Activated CD4-positive, alpha-beta T cell treated with anti-CD3 and anti-CD28 coated beads, Interleukin-2, Interleukin-4, amounts not matched to agents 100 ng/mL and 50 ng/mL, durations not matched to agents 16 hours and 8 hours (primary cell): ENCODE data around the gene TMTC2.
"Not testable (repeated sequence)": the region's sequence is repeated elsewhere in the genome, so short reads cannot be mapped to it uniquely, and the experiment has no call there.

Experiments
- DNase-seq: peaks from one replicate; pipeline ENCODE4 v3.0.0-alpha.2; 2020; ENCODE audit warnings: low spot score

Gene TMTC2

DNA sequence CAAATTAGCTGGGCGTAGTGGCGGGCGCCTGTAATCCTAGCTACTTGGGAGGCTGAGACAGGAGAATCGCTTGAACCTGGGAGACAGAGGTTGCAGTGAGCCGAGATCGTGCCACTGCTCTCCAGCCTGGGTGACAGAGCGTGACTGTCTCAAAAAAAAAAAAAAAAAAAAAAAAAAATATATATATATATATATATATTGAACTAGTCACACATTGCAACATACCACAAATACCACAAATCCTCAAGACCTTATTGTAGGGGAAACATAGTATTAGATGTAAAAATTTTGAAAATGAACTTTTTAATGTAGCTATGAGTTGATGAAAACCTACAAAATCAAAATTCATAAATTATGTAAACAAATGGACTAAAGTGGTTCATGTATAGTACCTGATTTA lies 158.4 kb downstream of the TMTC2 start:
- not testable (repeated sequence) for DNase-seq

DNA sequence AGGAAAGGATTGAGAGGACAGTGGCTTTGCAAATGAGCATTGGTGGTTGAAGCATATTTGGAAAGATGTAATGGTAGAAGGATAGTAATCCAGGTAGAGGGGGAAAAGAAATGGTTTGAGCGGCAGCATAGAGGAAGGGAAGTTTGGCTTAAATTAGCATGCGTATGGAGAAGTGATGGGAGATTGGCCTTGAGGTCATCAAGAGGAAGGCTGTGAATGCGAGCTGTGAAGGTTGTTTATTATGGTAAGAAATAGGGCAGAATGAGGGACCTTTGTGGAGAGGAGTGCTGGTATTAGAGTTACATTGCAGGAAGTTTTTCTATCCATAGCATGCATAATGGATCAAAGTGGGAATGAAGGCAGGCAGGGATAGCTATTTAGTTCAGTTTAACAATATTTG lies 162.1 kb downstream of the TMTC2 start:
- no peak for DNase-seq

DNA sequence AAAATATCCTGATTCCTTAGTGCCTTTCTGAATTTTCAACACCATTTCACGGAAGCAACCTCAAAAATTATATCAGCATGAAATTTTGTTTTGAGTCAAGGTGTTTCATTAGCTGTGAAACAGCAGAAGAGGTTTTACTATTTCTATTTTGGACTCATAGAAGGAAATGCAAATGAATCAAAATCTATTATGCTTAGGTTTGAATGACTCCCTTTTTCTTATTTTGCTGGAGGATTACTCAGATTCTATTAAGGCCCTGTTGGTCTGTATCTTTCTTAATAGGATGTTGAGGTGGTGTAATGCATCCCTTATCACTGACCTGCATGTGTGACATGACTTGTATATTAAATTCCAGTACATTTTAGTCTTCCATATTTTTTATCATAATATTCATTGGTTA lies 165.8 kb downstream of the TMTC2 start:
- no peak for DNase-seq

DNA sequence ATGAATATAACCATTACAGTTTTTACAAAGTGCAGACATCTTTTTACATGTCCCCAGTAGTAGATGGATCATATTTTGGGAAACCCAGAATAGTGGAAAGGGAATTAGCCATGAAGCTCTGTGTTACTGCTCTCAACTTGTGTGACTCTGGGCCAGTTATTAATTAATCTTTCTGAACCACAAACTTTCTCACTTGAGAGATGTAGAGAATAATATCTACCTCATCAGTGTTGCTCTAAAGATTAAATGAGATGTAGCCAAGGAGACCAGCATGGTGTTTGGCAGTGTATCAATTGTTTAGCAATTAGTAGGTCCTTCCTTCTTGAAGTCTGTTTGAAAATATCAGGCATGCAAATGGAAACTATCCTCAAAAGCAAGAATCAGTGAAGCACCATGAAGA lies 169.2 kb downstream of the TMTC2 start:
- DNase-seq, result no peak

DNA sequence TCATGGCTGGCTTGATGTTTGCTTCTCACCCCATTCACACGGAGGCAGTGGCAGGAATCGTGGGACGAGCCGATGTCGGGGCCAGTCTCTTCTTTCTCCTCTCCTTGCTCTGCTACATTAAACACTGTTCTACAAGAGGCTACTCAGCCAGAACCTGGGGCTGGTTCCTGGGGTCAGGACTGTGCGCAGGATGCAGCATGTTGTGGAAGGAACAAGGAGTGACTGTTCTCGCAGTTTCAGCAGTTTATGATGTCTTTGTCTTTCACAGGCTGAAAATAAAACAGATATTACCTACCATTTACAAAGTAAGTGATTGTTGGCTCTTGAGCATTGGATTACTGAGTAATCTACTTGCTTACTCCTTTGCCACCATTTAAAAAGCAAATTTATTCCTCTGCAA lies 170.6 kb downstream of the TMTC2 start:
- DNase-seq, result no peak

DNA sequence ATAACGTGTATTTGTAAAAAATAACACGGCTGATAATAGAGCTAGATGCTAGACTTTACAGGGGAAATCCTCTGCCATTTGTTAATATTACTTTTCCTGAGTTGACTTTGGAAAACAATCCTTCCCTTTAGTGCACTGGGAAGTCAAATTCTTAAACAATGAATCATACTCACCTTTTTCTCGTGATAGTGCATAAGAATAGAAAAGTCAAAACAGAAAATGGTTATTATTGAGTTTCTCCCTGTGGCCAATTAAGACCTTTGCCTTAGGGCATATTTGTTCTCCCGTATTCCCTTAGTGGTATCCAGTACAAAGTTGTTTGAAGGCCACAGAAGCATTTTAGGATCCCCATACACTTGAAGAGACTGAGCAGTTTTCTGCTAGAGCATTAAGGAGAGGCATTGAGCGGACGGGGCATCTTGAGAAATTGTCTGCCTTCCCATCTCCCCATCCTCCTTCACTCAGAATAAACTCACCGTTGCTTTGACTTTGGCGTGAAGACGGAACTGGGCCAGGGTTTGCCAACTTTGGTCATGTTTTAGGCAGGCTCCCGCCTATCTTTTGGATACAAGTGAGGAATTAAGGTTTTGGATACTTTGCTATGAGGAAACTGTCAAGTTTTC lies 171.3 kb downstream of the TMTC2 start:
- no peak for DNase-seq

DNA sequence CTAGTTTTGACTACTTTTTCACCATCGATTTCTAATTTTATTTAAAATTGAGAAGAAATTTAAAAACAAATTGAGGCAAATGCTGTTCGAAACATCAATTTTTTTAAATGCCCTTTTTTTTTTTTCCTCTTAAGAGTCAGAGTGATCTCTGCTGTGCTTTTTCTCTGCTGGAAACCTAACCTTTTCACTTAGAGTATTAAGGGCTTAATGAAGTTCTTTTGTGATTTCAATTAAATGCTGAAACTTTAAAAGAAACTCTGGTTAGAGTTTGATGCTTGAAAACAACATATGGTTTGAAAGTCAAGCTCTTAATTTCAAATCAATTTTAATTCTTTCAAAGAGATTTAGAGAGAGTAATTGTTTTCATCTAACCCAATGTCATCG lies 171.8 kb downstream of the TMTC2 start:
- no peak for DNase-seq

DNA sequence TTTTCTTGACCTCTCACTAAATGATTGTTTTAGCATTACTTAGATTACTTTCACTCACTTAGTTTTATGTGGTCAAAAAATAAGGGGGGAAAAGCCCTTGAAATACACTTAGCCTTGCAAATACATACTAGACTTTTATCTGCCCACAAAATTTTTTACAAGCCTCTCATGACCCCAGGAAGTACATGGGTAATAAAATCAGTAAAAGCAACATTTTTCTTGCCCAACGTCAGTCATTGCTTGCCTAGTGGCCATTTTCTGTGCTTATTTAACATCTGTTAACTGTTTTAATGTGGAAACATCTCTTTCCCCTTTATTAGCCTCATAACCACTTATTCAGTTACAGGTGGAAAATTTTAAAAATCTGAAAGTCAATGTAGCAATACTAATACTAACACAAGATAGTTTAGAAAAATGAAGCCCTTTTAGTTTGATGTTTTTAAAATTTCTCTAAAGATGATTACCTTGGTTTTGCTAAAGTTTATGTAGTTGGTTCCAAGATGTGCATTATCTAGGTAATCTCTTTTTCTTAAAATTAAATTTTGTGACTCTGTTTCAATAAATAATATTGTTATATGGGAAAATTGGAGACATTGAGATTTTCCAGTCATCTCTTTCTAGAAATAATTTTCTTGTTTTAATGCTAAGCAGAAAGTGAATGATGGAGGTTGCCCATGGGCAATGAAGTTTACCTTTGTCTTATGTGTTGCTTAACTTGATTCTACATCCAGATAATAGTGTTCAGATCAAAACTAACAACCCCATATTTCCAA lies 175.5 kb downstream of the TMTC2 start:
- no peak for DNase-seq

DNA sequence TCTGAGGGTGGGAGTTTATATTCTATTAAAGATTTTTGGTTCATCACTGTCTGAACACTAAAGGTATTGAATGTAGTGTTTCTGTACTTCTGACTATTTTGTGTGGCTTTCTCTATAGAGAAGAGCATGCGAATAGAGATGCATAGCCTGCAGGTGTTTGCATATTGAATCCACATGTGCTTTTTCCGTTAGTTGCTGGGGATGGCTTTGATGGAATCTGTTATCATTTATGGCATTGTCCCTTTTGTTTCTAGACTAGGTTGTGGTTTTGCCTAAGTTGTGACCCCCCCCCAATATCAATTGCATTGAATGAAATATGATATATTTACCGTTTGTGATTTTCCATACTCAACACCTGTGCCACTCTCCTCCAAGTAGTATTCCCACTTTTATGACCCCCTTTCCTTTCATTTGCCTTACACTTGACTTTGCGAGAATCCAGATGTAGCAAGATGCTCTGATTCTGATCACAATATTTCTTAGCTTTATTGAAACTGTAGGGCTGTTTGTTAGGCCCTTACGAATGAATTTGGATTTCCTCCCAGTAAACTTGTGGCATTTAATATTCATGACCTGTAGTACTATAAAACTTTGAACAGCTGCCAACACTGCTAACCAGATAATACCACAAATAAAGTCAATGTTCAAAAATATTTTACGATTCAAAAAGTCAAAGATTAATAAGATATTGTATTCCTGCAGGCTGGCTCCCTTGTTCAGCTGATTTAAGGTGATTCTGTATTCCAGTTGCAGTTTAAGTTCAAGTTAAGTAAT lies 176.4 kb downstream of the TMTC2 start:
- no peak for DNase-seq

DNA sequence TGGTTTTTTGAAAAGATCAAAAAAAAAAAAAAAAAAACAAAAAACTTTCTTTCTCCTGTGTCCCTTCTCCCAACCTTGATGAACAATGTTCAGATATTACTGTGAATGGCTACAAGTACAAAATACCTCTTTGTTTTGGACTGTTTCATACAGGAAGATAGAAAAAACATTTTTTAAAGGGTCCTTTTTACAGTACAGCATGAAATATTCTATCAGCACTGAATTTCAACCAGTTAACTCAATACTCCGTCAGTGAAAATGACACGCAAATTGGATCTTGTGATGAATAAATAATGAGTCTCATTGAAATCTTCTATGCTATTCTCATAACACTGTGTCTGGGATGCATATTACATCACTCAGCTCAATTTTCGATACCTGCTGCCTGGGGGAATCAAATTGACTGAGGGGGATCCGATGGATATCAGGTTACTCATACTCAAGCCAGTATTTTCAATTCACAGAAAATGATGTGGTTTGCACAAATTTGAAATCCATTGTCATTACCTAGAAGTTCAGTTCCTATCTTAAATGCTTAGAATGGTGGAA lies 179.6 kb downstream of the TMTC2 start:
- DNase-seq, result no peak

DNA sequence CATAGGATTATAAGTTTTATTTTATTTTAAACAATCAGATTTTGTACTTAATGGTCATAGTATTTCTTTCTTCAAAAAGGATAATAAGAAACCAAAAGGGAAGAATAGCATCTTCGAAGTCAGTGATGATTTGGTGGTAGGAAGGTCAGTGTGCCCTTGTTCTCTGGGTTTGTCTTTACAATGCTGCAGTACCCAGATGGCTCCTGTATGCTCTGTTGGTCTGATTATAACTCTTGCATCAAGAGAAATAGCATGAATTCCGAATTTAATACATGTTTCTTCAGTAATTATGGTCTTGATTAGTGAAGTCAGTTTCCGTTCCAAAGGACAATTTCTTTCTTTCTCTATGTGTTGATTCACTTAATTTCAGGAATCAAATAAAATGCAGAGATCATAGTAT lies 180.2 kb downstream of the TMTC2 start:
- no peak for DNase-seq

DNA sequence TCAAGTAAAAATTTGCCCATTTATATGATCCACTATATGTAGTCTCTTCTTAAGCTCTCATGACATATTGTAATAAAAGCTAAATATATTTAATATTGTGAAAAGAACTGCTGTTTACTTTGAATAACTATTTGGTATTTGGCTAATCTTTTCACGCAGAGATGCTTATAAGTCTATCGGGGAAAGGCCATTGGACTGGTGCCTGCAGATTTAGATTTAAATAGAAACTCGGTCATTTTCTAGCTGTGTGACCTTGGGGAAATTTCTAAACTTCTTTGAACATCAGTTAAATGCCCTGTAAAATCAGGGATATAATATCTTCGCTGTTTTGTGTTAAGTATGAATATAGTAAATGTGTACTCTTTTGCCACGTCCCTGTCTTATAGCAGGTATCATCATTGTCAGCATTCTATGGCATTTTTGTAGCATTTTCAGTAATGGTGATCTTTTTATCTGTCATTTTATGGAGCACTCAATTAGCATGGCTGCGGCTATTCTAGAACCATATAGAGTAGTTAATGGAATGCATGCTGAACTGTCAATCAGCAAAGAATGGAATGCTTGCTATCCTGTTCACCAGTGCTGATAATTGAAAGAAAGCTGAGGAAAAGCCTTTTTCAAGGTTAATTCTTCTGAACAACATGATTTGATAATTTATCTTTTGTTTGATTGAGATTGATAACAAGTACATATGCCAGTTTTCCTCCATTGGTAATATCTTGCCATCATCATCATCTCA lies 181.2 kb downstream of the TMTC2 start:
- DNase-seq, result no peak

DNA sequence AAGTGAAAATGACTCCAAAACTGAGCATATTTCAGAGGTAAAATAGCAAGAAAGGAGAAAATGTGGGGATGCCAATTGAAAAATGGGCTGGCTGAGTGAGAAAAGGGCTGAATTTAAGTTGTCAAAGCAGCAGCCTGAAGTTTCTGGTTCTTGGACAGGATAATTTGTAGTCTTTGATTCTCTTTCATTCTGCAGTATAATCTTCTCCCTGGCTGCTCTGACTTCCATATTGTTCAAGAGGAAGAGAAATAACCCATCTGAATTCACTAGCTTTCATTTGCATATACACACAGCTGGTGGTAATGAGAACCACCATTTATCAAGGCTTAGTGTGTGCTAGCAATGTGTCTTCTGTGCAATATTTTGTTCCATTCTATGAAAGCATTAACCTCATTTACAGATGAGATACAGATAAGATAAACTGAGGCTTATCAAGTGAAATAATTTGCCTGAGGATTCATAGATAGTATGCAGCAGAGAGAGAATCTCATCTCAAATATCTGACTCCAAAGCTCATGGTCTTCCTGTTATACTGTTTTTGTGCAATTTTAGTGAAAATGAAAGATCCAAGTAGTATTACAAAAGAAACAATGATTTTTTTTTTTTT lies 184.2 kb downstream of the TMTC2 start:
- DNase-seq, result no peak

DNA sequence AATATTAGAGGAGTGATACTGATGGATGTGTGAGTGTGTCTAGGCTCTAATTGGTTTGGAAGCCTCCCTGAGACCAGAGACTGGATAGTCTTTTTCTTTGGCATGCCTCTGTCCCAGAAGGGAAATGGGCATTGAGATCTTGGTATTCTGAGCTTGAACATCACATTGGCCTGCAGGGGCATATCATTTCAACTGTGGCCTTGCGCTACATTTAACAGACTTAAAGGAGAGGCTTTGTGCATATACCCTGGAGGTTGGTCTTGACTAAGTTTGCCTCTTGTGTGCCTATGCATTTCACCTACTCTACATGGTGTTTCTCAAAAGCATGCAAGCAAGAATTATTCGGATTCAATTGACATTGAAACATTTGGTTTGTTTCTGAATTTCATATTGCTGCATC lies 185.4 kb downstream of the TMTC2 start:
- no peak for DNase-seq

DNA sequence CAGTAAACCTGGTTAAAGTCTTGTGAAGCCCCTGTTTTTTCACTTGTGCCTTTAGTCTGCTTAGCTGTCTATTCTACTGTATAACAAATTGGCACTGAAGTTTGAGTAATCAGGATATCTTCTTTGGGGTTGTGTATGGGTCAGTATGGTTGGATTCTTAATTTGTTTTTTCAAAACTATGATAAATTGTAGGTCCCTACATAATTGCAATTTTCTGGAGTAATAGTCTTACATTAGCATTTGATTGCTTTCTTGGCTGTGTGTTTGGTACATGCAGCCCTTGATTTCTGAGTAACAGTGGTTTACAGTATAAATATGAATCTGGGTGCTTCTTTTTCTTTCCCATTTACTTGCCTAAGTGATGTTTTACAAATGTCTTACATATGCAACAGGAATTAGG lies 186.6 kb downstream of the TMTC2 start:
- no peak for DNase-seq

DNA sequence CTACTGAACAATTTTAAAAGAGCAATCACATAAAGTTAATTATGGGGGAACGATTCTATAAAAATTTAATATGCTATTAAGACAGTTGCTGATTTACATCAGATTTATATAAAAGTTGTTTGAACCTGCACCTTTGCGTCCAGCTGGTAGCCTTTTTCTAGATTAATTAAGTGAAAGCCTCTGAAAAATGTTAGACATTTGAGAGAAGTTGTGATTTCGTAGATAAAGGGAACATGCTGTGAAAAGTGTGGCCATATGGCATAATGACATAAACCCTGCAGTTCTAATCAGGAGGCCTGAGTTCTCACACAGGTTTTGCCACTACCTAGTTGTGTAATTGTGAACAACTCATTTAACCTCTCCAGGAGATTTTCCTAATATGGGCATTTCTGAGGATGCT lies 187.2 kb downstream of the TMTC2 start:
- no peak for DNase-seq

DNA sequence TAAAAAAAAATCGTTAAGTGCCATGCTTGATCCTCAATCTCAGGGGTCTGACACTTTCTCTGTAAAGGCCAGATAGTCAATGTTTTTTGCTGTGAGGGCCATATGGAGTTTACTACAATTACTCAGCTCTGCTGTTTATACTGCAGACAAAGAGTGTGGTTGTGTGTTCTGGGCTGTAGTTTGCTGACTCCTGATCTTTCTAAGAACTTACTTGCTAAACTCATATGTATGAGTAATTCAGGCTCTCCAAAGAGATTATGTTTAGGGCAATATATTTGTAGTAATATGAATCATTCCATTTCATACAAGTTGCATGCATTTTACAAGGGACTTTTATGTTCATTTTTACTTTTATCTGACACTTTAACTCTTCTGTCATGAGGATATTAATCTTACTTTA lies 188.2 kb downstream of the TMTC2 start:
- DNase-seq, result peak; percentile 44

DNA sequence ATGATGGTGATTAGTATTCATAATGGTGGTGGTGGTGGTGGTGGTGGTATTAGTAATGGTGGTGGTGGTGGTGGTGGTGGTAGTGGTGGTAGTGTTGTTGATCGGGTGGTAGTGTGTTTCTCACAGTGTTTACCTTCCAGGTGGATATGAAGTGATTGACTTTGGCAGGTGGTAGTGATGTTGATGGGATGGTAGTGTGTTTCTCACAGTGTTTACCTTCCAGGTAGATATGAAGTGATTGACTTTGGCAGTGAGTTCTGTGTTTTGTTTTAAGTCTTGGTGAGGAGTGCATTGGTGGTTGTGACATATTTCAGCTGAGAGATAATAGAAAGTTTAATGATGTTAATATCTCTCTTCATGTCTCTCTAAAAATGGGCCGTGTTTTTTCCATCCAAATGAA lies 189.4 kb downstream of the TMTC2 start:
- DNase-seq, result no peak

DNA sequence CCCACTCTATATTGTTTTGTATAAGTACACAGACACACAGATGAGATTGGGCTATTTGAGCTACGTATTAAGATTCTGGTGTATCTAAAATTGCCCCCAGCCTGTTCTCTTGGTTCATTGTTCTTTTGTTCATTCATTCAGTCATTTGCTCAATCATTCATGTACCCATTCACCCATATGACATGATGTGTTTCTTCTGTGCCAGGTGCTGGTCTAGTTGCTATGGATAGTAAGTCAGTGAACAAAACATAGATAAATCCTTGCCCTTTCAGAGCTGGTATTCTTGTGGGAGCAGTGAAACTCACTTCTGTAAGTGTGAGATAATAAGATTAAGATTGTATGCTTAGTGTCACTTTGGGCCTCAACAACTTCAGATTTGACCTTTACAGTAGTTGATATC lies 191.3 kb downstream of the TMTC2 start:
- DNase-seq, result no peak

DNA sequence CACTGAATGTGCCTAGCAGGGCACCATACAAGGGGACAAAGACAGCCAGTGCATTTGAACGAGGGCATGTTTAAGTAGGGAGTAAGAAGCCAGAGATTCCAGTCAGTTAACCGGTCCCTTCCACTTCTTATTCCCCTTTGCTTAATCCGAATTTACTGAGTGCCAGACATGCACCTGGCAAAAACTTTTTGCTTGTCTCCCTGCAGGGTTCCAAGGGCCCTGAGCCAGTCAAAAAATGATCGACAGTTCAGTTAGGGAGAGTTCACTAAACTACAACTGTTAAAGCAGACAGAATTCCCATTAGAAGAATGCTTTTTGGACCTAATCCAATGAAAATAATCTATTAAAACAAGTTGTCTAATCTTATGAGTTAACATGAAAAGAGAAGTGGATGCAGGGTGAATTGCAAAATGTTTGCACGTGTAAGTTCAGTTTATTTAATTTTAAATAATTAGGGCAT lies 193.8 kb downstream of the TMTC2 start:
- no peak for DNase-seq
